RWPE2 (cell line): ENCODE data around the gene CD82.

ENCODE experiments used
- ATAC-seq: fragments of 200-7000 bp; cut with Tn5 transposase; 3 replicates; pipeline ENCODE4 v1.9.1; 2021; ENCODE audit warnings: low read depth
- DNase-seq: peaks from one replicate; pipeline ENCODE4 v3.0.0-alpha.2; 2020; ENCODE audit warnings: low spot score
- H3K27ac ChIP-seq: fragments of 450-650 bp; 2 replicates; pipeline ENCODE4 v1.5.1; 2017; ENCODE audit warnings: mild to moderate bottlenecking; ENCODE audit not compliant: poor library complexity, severe bottlenecking
- H3K27me3 ChIP-seq: fragments of 250-450 bp; sonication (Bioruptor Pico); 2 replicates; pipeline ENCODE4 v1.5.1; 2021; ENCODE audit warnings: mild to moderate bottlenecking, moderate library complexity; ENCODE audit not compliant: insufficient read depth, poor library complexity, severe bottlenecking
- H3K36me3 ChIP-seq: fragments of 250-450 bp; sonication (Bioruptor Pico); 2 replicates; pipeline ENCODE4 v1.5.1; 2020; ENCODE audit warnings: low read depth, mild to moderate bottlenecking, moderate library complexity
- H3K4me1 ChIP-seq: fragments of 250-450 bp; sonication (Bioruptor Pico); 2 replicates; pipeline ENCODE4 v1.5.1; 2021; ENCODE audit warnings: mild to moderate bottlenecking, moderate library complexity; ENCODE audit not compliant: insufficient read depth, poor library complexity, severe bottlenecking
- H3K4me3 ChIP-seq: fragments of 250-450 bp; sonication (Bioruptor Pico); 2 replicates; pipeline ENCODE4 v1.5.1; 2021; ENCODE audit warnings: mild to moderate bottlenecking, moderate library complexity; ENCODE audit not compliant: severe bottlenecking
- H3K9me3 ChIP-seq: fragments of 250-450 bp; sonication (Bioruptor Pico); 2 replicates; pipeline ENCODE4 v1.5.1; 2021; ENCODE audit warnings: mild to moderate bottlenecking, moderate library complexity; ENCODE audit not compliant: severe bottlenecking
- TF ChIP-seq, protein P1 (sequence below): fragments of 450-650 bp; IDR thresholded peaks from one replicate; pipeline ENCODE4 v1.5.1; 2017; ENCODE audit warnings: mild to moderate bottlenecking, moderate library complexity; ENCODE audit not compliant: poor library complexity, severe bottlenecking

Gene CD82

DNA sequence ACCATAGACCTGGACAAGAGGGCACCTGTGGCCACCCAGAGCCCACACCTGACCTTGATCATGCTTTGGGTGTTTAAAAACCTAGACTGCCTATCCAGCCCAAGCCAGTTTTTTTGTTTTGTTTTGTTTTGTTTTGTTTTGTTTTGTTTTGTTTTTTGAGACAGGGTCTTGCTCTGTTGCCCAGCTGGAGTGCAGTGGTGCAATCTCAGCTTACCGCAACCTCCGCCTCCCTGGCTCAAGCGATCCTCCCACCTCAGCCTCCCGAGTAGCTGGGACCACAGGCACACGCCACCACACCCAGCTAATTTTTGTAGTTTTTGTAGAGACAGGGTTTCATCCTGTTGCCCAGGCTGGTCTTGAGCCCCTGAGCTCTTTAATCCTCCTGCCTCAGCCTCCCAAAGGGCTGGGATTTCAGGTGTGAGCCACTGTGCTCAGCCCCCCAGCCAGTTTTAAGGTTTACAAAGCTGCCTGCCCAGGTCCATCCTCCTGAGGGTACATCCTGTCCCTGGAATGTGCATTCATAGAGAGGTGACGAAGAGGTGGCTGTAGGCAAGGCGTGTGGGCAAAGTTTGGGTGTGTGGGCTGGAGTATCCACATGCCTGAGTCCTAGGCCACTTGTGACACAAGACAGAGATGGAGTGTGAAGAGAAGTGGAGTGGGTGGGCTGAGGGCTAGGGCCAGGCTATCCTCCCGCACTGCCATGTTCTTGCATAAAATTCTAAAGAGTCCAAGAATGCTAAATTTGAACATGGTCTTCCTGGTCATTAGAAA lies 3.3 kb upstream of the CD82 start:
- Histone ChIP-seq H3K36me3 (no peaks in the 10 kb centered on the region), H3K4me3 (no peak overlapping the region), H3K27ac (peak overlapping the region; percentile 96), H3K4me1 (peaks cover 40% of the 10 kb centered on the region), H3K9me3 (no peaks in the 10 kb centered on the region), H3K27me3 (no peaks in the 10 kb centered on the region)
- DNase-seq (peak; percentile 19), ATAC-seq (no peak)
- TF ChIP-seq, protein P1, sequence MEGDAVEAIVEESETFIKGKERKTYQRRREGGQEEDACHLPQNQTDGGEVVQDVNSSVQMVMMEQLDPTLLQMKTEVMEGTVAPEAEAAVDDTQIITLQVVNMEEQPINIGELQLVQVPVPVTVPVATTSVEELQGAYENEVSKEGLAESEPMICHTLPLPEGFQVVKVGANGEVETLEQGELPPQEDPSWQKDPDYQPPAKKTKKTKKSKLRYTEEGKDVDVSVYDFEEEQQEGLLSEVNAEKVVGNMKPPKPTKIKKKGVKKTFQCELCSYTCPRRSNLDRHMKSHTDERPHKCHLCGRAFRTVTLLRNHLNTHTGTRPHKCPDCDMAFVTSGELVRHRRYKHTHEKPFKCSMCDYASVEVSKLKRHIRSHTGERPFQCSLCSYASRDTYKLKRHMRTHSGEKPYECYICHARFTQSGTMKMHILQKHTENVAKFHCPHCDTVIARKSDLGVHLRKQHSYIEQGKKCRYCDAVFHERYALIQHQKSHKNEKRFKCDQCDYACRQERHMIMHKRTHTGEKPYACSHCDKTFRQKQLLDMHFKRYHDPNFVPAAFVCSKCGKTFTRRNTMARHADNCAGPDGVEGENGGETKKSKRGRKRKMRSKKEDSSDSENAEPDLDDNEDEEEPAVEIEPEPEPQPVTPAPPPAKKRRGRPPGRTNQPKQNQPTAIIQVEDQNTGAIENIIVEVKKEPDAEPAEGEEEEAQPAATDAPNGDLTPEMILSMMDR, result no peak

DNA sequence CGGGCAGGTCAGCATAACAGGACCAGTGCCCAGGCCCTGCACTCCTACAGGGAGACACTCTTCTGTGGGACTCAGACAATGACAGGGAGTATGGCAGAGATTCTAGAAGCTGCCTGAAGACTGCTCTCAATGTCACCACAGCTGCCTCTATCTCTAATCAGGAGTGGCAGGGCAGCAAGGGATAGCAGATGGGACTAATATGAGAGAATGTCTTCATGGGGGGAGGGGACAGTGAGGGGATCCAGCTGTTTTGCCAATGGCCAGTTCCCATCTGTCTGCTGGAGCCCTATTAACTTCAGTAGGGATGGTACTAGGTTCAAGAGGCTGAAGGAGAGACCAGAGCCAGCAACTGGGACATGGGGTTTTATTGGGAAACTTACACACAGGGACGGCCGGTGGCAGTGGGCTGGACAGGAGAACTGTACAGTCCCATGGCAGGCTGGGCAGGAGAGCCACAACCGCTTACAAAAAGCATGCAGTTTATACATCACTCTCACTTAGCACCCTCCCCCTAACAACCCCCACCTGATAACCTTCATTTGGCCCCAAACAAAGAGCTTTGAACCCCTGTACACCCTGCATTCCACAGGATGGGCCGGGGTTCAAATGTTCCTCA lies 2.5 kb upstream of the CD82 start:
- H3K27me3 ChIP-seq, result no peaks in the 10 kb centered on the region
- TF ChIP-seq, protein P1, result no peak
- no peak overlapping the region for H3K4me3 ChIP-seq
- H3K27ac ChIP-seq, result peak overlapping the region; percentile 96
- ATAC-seq (no peak), DNase-seq (peak; percentile 32)
- H3K36me3 ChIP-seq, result no peaks in the 10 kb centered on the region
- H3K9me3 ChIP-seq, result no peaks in the 10 kb centered on the region
- H3K4me1 ChIP-seq, result peaks cover 40% of the 10 kb centered on the region

DNA sequence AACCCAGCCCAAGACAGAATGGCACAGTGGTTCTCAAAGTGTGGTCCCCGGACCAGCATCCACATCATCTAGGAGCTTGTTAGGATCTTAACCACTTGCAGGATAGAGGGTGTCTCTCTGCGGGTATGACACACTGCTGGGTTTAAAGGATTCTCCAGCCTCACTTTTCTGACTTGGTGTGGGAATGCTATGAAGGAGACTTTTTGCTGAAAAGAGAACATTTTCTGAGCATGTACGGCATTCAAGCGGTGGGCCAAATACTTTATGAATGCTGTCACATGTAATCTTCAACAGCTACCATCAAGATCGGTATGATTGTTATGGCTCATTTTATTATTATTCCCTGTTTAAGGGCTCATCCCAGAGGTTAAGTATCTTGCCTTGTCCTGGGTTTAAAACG lies 1.8 kb upstream of the CD82 start:
- TF ChIP-seq, protein P1, result no peak
- Histone ChIP-seq H3K27me3 (no peaks in the 10 kb centered on the region), H3K27ac (peak overlapping the region; percentile 96), H3K9me3 (no peaks in the 10 kb centered on the region), H3K4me1 (peaks cover 43% of the 10 kb centered on the region), H3K36me3 (no peaks in the 10 kb centered on the region), H3K4me3 (no peak overlapping the region)
- ATAC-seq (no peak), DNase-seq (no peak)

- peaks cover 46% of the 10 kb centered on the region for H3K4me1 ChIP-seq
- H3K27ac ChIP-seq, result peak overlapping the region; percentile 96
- ATAC-seq (no peak), DNase-seq (peak; percentile 19)
- no peak overlapping the region for H3K4me3 ChIP-seq
- no peaks in the 10 kb centered on the region for H3K36me3 ChIP-seq
- TF ChIP-seq, protein P1, result no peak
- H3K9me3 ChIP-seq, result no peaks in the 10 kb centered on the region
- H3K27me3 ChIP-seq, result no peaks in the 10 kb centered on the region
These were observed 1.3 kb upstream of the CD82 start for GRCh38 chr11:44564166-44564565.
